NCI-H1930 (cell line): ENCODE data around the gene RASGEF1C.

ENCODE experiments used
- DNase-seq, 2 experiments: peaks; one replicate each; lab custom pipeline; 2025; lab: John Stamatoyannopoulos, UW

RASGEF1C gene

GRCh38 chr5:180119031-180119902 is 89.7 kb downstream of the RASGEF1C start:
- no peak for DNase-seq

GRCh38 chr5:180118391-180118791 is 90.6 kb downstream of the RASGEF1C start:
- DNase-seq, result no peak

- no peak for DNase-seq
These were observed 91.8 kb downstream of the RASGEF1C start for GRCh38 chr5:180117000-180117725.

GRCh38 chr5:180116077-180116999 is 92.7 kb downstream of the RASGEF1C start:
- no peak for DNase-seq

GRCh38 chr5:180115326-180116076 is 93.5 kb downstream of the RASGEF1C start:
- no peak for DNase-seq

- no peak for DNase-seq
These were observed 94.6 kb downstream of the RASGEF1C start for GRCh38 chr5:180114304-180115003.

GRCh38 chr5:180113660-180114303 is 95.2 kb downstream of the RASGEF1C start:
- no peak for DNase-seq

- DNase-seq, result no peak
These were observed 96.7 kb downstream of the RASGEF1C start for GRCh38 chr5:180112181-180112861.

- DNase-seq, result no peak
These were observed 97.6 kb downstream of the RASGEF1C start for GRCh38 chr5:180111273-180112002.

- DNase-seq, result no peak
These were observed 99.1 kb downstream of the RASGEF1C start for GRCh38 chr5:180109920-180110319.

GRCh38 chr5:180107005-180107404 is 102.0 kb downstream of the RASGEF1C start:
- no peak for DNase-seq

GRCh38 chr5:180105827-180106312 is 103.1 kb downstream of the RASGEF1C start:
- no peak for DNase-seq

- DNase-seq, result no peak
These were observed 104.9 kb downstream of the RASGEF1C start for GRCh38 chr5:180104168-180104530.

GRCh38 chr5:180103487-180104167 is 105.4 kb downstream of the RASGEF1C start:
- DNase-seq, result no peak

- no peak for DNase-seq
These were observed 106.4 kb downstream of the RASGEF1C start for GRCh38 chr5:180102636-180103035.

- DNase-seq, result no peak
These were observed 107.4 kb downstream of the RASGEF1C start for GRCh38 chr5:180101451-180102105.

- no peak for DNase-seq
These were observed 108.2 kb downstream of the RASGEF1C start for GRCh38 chr5:180100621-180101450.
